Rectal smooth muscle tissue (tissue), 1 donor: Measurements from ENCODE around the gene CD22.
"Not testable (repeated sequence)": the region's sequence is repeated elsewhere in the genome, so short reads cannot be mapped to it uniquely, and the experiment has no call there.

Experiments
- H3K27ac ChIP-seq: one replicate; pipeline ENCODE4 v1.7.0; 2013; ENCODE audit warnings: low read depth, low read length, inconsistent platforms
- H3K27me3 ChIP-seq: one replicate; pipeline ENCODE4 v1.7.0; 2013; ENCODE audit warnings: low read length; ENCODE audit not compliant: control insufficient read depth, insufficient read depth
- H3K36me3 ChIP-seq: one replicate; pipeline ENCODE4 v1.7.0; 2013; ENCODE audit warnings: low read length; ENCODE audit not compliant: control insufficient read depth, insufficient read depth
- H3K4me1 ChIP-seq: one replicate; pipeline ENCODE4 v1.7.0; 2013; ENCODE audit warnings: low read length; ENCODE audit not compliant: control insufficient read depth, insufficient read depth
- H3K4me3 ChIP-seq: one replicate; pipeline ENCODE4 v1.7.0; 2013; ENCODE audit warnings: low read length
- H3K9ac ChIP-seq: one replicate; pipeline ENCODE4 v1.7.0; 2013; ENCODE audit warnings: low read length

CD22 gene

DNA sequence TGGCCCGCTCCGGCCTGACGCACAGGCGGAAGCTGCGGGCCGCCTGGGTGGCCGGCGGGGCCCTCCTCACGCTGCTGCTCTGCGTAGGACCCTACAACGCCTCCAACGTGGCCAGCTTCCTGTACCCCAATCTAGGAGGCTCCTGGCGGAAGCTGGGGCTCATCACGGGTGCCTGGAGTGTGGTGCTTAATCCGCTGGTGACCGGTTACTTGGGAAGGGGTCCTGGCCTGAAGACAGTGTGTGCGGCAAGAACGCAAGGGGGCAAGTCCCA lies 23.1 kb downstream of the CD22 start:
- no peak overlapping the region for H3K4me3 ChIP-seq
- H3K4me1 ChIP-seq: no peaks in the 10 kb centered on the region
- no peaks in the 10 kb centered on the region for H3K27me3 ChIP-seq
- no peak overlapping the region for H3K27ac ChIP-seq
- no peaks in the 10 kb centered on the region for H3K36me3 ChIP-seq
- no peak overlapping the region for H3K9ac ChIP-seq

DNA sequence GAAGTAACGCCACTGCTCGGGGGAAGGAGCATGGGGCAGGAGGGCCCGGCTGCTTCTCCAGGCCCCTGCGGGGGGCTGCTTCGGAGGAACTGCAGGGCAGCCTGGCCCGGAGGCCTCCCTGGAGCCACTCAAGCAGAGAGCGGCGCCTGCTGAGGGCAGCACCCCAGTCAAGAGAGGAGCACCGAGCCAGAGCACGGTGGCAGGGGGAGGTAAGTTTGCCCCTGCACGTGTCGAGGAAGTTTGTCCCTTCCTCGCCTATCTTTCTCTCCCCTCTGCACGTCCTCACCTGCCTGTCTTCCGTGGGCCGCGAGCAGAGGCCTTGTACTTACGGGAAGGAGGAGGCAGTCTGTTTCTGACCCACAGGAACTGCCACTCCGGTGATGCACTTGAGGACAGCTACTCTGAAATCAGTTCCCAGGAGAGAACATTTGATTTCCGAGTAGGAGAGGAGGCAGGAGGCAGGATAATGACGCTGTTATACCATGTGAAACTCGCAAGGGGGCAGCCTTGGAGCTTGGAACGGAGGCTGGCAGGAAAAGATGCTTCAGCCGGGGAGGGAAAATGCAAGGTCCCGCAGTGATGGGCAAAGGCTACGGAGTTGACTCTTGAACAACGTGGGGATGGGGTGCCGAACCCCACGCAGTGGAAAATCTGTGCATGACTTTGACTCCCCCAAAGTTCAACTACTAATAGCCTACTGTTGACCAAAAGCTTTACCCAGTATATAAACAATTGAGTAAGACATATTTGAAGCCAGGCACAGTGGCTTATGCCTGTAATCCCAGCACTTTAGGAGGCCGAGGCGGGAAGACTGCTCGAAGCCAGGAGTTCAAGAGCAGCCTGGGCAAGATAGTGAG lies 23.7 kb downstream of the CD22 start:
- no peak overlapping the region for H3K9ac ChIP-seq
- peaks cover 2% of the 10 kb centered on the region for H3K27me3 ChIP-seq
- no peak overlapping the region for H3K27ac ChIP-seq
- no peaks in the 10 kb centered on the region for H3K4me1 ChIP-seq
- no peaks in the 10 kb centered on the region for H3K36me3 ChIP-seq
- no peak overlapping the region for H3K4me3 ChIP-seq

DNA sequence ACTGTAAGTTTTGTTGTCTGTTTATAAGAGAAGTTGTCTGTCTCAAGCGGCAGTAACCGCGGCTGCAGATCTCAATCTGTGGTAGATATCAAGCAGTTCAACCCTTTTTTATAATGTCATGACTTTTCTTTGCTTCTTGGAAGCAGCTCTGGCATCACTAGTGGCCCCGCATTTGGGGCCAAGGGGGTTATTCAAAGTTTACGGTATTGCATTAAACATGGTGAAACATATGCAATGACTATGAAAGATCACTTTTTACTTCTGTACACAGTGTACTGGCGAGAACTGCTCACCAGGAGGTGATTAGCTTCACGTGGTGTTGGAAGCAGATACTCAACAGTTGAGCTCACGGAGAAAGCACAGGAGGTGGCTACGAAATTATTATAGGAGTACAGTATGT lies 24.6 kb downstream of the CD22 start:
- H3K4me3 ChIP-seq: no peak overlapping the region
- no peaks in the 10 kb centered on the region for H3K36me3 ChIP-seq
- no peaks in the 10 kb centered on the region for H3K4me1 ChIP-seq
- no peak overlapping the region for H3K27ac ChIP-seq
- peaks cover 2% of the 10 kb centered on the region for H3K27me3 ChIP-seq
- no peak overlapping the region for H3K9ac ChIP-seq

DNA sequence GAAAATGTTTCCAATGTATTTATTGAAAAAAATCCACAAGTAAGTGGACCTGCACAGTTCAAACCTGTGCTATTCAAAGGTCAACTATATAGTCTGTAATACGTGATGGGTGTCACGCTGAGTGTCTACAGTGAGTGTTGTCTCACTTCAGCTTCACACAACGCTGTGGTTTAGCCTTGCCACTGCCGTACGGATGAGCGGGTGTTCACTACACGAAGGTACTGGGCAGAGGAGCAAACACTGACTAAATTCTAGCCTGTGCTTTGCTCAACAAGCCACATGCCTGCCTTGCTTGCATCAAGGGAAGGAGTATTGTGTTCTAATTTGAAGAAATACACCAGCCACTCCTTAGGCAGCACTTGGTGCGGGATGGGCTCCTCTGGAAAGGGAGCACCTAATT lies 25.9 kb downstream of the CD22 start:
- Histone ChIP-seq H3K27ac (no peak overlapping the region), H3K27me3 (peaks cover 2% of the 10 kb centered on the region), H3K4me3 (no peak overlapping the region), H3K4me1 (no peaks in the 10 kb centered on the region), H3K9ac (no peak overlapping the region), H3K36me3 (no peaks in the 10 kb centered on the region)

DNA sequence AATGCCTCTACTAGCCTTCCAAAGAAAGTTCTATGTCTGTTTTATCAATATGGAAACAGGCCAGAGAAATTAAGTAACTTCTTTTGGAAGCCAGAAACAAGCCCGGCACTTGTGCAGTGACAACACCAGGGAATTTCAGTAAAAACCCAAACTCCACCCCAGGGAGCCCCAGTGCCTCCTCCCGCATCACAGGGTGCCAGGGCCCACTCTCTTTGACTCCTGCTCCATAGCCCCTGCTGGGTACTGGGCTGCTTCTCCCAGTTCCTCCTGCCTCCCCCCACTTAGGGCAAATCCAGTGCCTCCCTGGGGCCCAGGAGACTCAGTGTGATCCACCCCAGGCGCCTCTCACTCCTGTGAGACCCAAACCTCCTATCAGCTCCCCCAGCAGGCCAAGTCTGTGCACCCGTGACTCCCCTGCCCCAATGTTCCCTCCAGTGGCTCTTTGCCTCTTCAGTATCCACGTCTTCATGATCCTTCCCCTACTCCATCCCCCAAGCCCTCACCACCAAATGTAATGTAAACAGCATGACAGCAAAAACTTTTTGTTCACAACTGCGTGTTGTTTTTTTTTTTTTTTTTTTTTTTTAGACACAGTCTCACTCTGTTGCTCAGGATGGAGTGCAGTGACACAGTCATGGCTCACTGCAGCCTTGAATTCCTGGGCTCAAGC lies 26.9 kb downstream of the CD22 start:
- peaks cover 2% of the 10 kb centered on the region for H3K27me3 ChIP-seq
- H3K9ac ChIP-seq: no peak overlapping the region
- H3K36me3 ChIP-seq: no peaks in the 10 kb centered on the region
- H3K27ac ChIP-seq: no peak overlapping the region
- H3K4me1 ChIP-seq: no peaks in the 10 kb centered on the region
- no peak overlapping the region for H3K4me3 ChIP-seq

DNA sequence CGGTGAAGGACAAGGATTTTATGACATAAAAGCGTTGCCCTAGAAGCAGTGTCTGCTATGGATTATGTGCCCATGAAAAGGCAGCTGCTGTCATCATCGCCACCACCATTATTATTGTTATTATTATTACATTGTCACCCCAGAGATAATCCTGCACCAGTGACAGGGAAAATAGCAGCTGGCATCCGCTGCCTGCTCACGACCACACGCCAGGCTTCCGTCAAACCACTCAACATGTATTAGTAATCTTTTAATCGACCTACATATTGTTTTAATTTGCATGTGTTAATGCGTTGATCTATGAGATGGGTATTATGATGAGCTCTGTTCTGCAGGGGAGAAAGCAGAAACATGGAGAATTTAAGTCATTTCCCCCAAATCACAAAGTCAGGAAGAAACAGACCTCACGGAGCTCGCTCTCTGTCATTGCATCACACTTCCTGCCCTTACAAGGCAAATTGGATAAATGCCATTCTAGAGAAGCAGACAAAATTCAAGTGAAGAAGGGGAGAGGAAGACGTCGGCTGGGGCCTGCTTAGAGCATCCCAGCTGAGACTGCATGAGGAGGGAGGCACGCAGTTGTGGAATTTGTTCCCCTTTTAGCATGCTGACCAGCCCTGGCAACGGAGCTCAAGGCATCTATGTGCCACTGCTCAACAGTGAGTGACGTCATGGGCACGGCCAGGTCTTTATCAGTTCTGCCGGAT lies 29.0 kb downstream of the CD22 start, which contains the start of gene FFAR3:
FFAR3 (plus strand) TSS at position 594 of the 707 bp plus-strand sequence. CDS start 431 bp downstream, outside the sequence.
- Histone ChIP-seq H3K27ac (no peak within 1 kb of the TSS), H3K4me1 (no peaks in the 10 kb centered on the region), H3K27me3 (peaks cover 3% of the 10 kb centered on the region), H3K36me3 (no peaks in the 10 kb centered on the region), H3K9ac (no peak within 1 kb of the TSS), H3K4me3 (no peak within 1 kb of the TSS)

DNA sequence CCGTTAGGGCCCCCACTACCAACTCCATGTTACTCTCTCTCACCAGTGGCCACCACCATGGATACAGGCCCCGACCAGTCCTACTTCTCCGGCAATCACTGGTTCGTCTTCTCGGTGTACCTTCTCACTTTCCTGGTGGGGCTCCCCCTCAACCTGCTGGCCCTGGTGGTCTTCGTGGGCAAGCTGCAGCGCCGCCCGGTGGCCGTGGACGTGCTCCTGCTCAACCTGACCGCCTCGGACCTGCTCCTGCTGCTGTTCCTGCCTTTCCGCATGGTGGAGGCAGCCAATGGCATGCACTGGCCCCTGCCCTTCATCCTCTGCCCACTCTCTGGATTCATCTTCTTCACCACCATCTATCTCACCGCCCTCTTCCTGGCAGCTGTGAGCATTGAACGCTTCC lies 29.8 kb downstream of the CD22 start:
- not testable (repeated sequence) for H3K9ac ChIP-seq, H3K4me1 ChIP-seq, H3K27me3 ChIP-seq, H3K27ac ChIP-seq, H3K4me3 ChIP-seq, H3K36me3 ChIP-seq

DNA sequence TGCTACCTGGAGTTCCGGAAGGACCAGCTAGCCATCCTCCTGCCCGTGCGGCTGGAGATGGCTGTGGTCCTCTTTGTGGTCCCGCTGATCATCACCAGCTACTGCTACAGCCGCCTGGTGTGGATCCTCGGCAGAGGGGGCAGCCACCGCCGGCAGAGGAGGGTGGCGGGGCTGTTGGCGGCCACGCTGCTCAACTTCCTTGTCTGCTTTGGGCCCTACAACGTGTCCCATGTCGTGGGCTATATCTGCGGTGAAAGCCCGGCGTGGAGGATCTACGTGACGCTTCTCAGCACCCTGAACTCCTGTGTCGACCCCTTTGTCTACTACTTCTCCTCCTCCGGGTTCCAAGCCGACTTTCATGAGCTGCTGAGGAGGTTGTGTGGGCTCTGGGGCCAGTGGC lies 30.4 kb downstream of the CD22 start:
- not testable (repeated sequence) for H3K4me3 ChIP-seq, H3K36me3 ChIP-seq, H3K9ac ChIP-seq, H3K27me3 ChIP-seq, H3K27ac ChIP-seq, H3K4me1 ChIP-seq

DNA sequence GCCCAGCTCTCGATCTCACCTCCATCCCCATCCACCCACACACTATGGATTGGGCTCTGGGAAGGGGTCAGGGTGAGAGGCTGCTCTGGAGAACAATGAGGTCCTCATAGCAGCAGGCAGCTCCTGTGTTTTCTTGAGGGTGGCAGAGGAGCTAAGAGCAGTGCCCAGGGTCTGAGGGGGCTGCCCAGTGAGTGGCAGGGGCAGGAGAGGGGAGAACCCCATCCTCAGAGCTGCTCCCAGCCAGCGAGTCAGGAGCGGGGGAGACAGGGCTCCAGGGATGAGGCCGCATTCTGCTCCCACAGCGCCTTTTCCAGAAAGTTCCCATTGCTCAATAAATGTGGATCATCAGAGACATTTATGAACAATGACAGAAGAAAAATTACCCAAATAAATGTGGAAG lies 31.1 kb downstream of the CD22 start:
- H3K27me3 ChIP-seq, H3K36me3 ChIP-seq, H3K27ac ChIP-seq, H3K9ac ChIP-seq, H3K4me3 ChIP-seq, H3K4me1 ChIP-seq: not testable (repeated sequence)

DNA sequence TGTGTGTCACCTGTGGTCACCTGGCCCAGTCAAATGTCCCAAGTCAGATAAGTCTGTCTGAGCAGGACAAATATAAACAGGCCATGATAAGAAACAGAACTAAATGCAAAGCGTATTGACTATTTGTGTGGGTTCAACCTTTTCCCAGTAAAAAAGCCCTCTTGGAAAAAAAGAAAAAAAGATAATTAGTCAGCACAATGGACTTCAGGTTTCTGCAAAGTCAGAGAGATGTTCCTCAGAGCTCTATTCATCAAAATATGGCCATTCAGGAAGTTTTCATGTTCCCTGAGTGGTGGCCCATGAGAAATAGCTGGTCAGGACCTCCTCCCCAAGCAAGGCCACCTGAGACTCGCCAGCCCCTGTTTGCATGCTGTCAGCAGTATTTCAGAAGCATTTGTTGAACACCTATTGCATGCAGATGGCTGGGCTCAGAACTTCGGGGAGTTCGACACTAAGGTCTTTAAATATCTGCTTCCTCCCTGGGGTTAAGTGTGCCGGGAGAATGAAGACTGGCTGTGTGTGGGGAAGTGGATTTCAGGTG lies 32.0 kb downstream of the CD22 start:
- Histone ChIP-seq H3K4me1 (no peaks in the 10 kb centered on the region), H3K27ac (no peak overlapping the region), H3K4me3 (no peak overlapping the region), H3K27me3 (peaks cover 3% of the 10 kb centered on the region), H3K36me3 (no peaks in the 10 kb centered on the region), H3K9ac (no peak overlapping the region)

DNA sequence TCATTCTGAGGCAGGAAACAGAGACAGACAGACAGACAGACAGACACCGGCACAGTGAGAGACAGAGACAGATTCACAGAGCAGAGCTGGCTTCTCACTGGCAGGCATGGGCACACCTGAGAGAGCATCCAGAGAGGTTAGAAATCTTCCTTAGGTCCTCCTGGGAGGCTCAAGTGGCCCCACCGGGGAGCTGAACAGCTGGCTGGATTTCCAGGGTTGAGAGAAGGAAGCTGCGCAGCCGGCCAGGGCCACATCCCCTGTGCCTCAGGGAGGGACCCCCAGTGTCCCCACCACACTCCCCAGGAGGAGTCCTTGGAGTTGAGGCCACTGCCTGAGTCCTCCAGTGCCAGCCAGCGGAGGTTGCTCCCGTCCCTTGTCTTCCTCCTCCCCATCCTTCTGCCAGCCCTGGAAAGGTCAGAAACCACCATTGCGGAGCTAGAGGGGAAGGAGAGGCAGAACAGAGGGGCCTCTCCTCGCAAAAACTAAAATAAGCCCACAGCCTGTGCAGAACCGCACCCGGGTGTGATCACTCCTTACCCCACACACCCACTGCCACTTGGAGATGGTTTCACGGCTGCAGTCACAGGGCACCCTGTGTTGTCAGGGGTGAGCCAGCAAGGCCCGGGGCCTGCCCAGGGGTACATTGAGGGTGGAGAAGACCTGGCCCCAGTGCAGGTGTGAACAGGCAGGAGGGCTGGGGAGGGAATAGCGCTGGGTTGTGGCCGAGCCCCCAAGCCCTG lies 33.4 kb downstream of the CD22 start:
- Histone ChIP-seq H3K4me1 (no peaks in the 10 kb centered on the region), H3K27ac (no peak overlapping the region), H3K27me3 (peaks cover 3% of the 10 kb centered on the region), H3K4me3 (no peak overlapping the region), H3K36me3 (no peaks in the 10 kb centered on the region), H3K9ac (no peak overlapping the region)

DNA sequence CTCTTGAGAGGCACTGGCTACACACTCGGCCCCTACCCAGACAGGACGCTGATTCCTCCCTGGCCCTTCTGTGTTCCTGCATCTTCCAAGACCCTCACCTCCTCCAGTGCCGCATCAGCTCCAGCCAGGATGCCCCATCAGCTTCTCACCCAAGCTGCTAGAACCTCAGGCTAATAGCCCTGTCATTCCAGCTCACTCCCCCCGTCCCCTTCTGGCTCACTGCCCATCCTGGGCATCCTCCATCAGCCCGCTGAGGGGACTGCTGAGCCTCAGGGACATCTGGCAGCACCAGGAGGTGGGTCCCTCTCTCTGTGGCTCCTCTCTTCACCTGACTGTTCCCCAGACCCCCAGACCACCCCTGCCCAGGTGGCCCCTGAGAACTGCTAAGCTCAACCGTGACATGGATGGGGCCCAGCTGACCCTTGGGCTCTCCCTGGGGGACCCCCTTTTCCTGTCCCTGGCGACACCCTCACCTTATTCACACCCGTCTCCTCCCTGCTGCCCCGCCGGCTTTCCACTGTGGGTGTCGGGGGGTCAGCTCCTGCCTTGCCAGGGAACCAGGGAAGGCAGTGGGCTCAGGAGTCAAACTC lies 34.1 kb downstream of the CD22 start:
- H3K36me3 ChIP-seq: no peaks in the 10 kb centered on the region
- no peak overlapping the region for H3K27ac ChIP-seq
- H3K9ac ChIP-seq: no peak overlapping the region
- H3K4me1 ChIP-seq: no peaks in the 10 kb centered on the region
- H3K27me3 ChIP-seq: peaks cover 2% of the 10 kb centered on the region
- no peak overlapping the region for H3K4me3 ChIP-seq
